ENCODE results near the gene SCMH1. TPM values are rescaled to one million over a fixed set of nuclear protein-coding genes. Genes with fewer than 3 reads are reported as not detected.

SCMH1 gene
- total RNA-seq, 1 experiment from 2014 or later, result 39.5 TPM

DNA sequence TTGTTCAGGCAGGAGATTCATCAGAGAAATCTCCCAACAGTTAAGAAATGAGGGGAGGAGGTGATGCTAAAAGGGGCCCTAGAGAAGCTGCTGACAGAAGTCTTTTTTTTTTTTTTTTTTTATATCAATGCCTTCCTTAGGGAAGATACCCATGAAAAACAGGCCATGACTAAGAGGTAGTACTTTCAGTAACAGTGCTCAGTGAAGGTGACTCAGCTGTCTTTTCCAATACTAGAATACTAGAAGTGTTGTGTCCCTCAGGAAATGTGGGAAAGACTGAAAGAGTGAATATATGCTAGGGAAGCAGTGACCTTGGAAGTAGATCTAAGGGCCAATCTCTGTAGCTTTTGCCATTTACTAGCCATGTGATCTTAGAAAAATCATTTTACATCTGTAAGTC is 168.1 kb downstream of the SCMH1 start:
- H3K4me1 ChIP-seq (replicated peaks; ENCODE audit: insufficient read depth), result no peaks in the 10 kb centered on the region
- H3K27ac ChIP-seq, result peak overlapping the region; percentile 9; the same call in 1 of the 2 replicates
- POLR2A ChIA-PET (ENCODE audit: unreplicated experiment), result no interaction called here
- intact Hi-C loops (cut with micrococcal nuclease; ENCODE audit: unreplicated experiment), result no loop called here
- no peaks in the 10 kb centered on the region for H3K9me2 ChIP-seq (ENCODE audit: insufficient read depth)
- no TSS peak for BruUV-seq (replicated peaks)
- TF ChIP-seq, protein P1, sequence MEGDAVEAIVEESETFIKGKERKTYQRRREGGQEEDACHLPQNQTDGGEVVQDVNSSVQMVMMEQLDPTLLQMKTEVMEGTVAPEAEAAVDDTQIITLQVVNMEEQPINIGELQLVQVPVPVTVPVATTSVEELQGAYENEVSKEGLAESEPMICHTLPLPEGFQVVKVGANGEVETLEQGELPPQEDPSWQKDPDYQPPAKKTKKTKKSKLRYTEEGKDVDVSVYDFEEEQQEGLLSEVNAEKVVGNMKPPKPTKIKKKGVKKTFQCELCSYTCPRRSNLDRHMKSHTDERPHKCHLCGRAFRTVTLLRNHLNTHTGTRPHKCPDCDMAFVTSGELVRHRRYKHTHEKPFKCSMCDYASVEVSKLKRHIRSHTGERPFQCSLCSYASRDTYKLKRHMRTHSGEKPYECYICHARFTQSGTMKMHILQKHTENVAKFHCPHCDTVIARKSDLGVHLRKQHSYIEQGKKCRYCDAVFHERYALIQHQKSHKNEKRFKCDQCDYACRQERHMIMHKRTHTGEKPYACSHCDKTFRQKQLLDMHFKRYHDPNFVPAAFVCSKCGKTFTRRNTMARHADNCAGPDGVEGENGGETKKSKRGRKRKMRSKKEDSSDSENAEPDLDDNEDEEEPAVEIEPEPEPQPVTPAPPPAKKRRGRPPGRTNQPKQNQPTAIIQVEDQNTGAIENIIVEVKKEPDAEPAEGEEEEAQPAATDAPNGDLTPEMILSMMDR (conservative IDR thresholded peaks at IDR 0.05), result no peak
- no peak for TF ChIP-seq EZH2 (IDR thresholded peaks at IDR 0.05; ENCODE audit: low read depth)
- DNase-seq, result no peak
- CTCF ChIA-PET, result no interaction called here
- H3K79me2 ChIP-seq (ENCODE audit: low read depth), result no peaks in the 10 kb centered on the region
- no peaks in the 10 kb centered on the region for H3K27me3 ChIP-seq (ENCODE audit: insufficient read depth, low read depth)
- no peaks in the 10 kb centered on the region for H3K36me3 ChIP-seq (ENCODE audit: low read depth)
- H3F3A ChIP-seq (ENCODE audit: insufficient read depth, low read depth), result no peaks in the 10 kb centered on the region; the same call in 1 of the 2 replicates
- no peaks in the 10 kb centered on the region for H4K20me1 ChIP-seq (ENCODE audit: insufficient read depth)
- no peak overlapping the region for H3K4me2 ChIP-seq
- no peak overlapping the region for H3K4me3 ChIP-seq
- H3K9me3 ChIP-seq (ENCODE audit: insufficient read depth, low read depth), result 0 out of 2 replicates have a peak, but pooled peaks cover 5% of the 10 kb centered on the region
- H2AFZ ChIP-seq, result no peak overlapping the region

DNA sequence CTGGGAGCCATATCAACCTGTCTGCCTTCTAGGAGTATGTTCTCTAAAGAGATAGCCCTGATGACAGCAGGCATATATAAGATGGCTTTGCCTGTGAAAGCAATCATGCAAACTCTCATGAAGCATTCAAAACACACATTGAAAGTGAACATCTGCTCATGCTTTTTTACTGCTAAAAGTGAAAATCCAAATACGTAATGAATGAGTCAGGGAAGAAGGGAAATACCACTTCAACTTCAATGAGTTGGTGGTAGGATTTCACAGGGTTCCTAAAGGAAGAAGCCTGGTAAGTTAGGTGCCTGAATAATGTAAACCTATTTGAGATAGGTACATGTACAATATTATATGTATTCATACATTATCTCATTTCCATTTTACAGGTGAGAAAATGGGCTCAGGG is 170.1 kb downstream of the SCMH1 start:
- intact Hi-C loops (cut with micrococcal nuclease; ENCODE audit: unreplicated experiment), result no loop called here
- Histone ChIP-seq H3K4me2 (no peak overlapping the region), H3K4me1 (replicated peaks; ENCODE audit: insufficient read depth) (no peaks in the 10 kb centered on the region), H3K9me2 (ENCODE audit: insufficient read depth) (no peaks in the 10 kb centered on the region), H3K9me3 (ENCODE audit: insufficient read depth, low read depth) (no peaks in the 10 kb centered on the region), H3K4me3 (no peak overlapping the region), H3K79me2 (ENCODE audit: low read depth) (no peaks in the 10 kb centered on the region), H3K36me3 (ENCODE audit: low read depth) (no peaks in the 10 kb centered on the region), H3F3A (ENCODE audit: insufficient read depth, low read depth) (no peaks in the 10 kb centered on the region), H2AFZ (no peak overlapping the region), H4K20me1 (ENCODE audit: insufficient read depth) (no peaks in the 10 kb centered on the region), H3K27me3 (ENCODE audit: insufficient read depth, low read depth) (no peaks in the 10 kb centered on the region), H3K27ac (no peak overlapping the region)
- no TSS peak for BruUV-seq (replicated peaks)
- POLR2A ChIA-PET (ENCODE audit: unreplicated experiment), result no interaction called here
- CTCF ChIA-PET, result no interaction called here
- TF ChIP-seq EZH2 (IDR thresholded peaks at IDR 0.05; ENCODE audit: low read depth), result no peak
- TF ChIP-seq, protein P1 (conservative IDR thresholded peaks at IDR 0.05), result no peak
- DNase-seq, result no peak

DNA sequence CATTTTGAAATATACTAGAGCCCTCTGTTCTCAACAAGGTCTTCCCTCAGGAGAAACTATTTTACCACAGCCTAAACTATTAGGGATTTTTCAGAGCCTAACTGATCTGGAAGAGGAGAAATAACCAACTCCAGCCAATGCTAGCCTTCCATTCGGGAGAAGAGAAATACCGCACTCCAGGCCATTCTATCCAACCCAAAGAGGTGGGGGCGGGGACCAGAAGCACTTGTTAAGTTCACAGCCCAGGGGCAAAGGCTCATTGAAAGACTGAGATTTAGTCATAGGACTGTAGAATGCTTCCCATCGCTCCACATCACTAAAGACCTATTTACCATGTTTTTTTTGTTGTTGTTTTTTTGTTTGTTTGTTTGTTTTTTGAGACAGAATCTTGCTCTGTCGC is 185.2 kb downstream of the SCMH1 start:
- H3F3A ChIP-seq (ENCODE audit: insufficient read depth, low read depth), result no peaks in the 10 kb centered on the region
- no peaks in the 10 kb centered on the region for H3K27me3 ChIP-seq (ENCODE audit: insufficient read depth, low read depth)
- H2AFZ ChIP-seq, result no peak overlapping the region
- H4K20me1 ChIP-seq (ENCODE audit: insufficient read depth), result no peaks in the 10 kb centered on the region
- intact Hi-C loops (cut with micrococcal nuclease; ENCODE audit: unreplicated experiment), result no loop called here
- no peaks in the 10 kb centered on the region for H3K4me1 ChIP-seq (replicated peaks; ENCODE audit: insufficient read depth)
- no peaks in the 10 kb centered on the region for H3K79me2 ChIP-seq (ENCODE audit: low read depth)
- no peaks in the 10 kb centered on the region for H3K36me3 ChIP-seq (ENCODE audit: low read depth)
- no peaks in the 10 kb centered on the region for H3K9me2 ChIP-seq (ENCODE audit: insufficient read depth)
- BruUV-seq (replicated peaks), result no TSS peak
- ChIA-PET CTCF (no interaction called here), POLR2A (ENCODE audit: unreplicated experiment) (no interaction called here)
- no peaks in the 10 kb centered on the region for H3K9me3 ChIP-seq (ENCODE audit: insufficient read depth, low read depth)
- no peak for DNase-seq
- no peak overlapping the region for H3K4me2 ChIP-seq
- TF ChIP-seq EZH2 (IDR thresholded peaks at IDR 0.05; ENCODE audit: low read depth), result no peak
- TF ChIP-seq, protein P1 (conservative IDR thresholded peaks at IDR 0.05), result no peak
- no peak overlapping the region for H3K4me3 ChIP-seq
- no peak overlapping the region for H3K27ac ChIP-seq
